Measurements from ENCODE around the gene SORCS2.

GRCh38 chr4:7473081-7473480, 280.7 kb downstream of the SORCS2 start:
- TF ChIP-seq POLR2A (IDR thresholded peaks at IDR 0.05) (no peak), CTCF (IDR thresholded peaks at IDR 0.05 in 4 of 5, conservative IDR thresholded peaks at IDR 0.05 in 1 of 5) (no peak)

Measured in gastrocnemius medialis (tissue), 4 donors.